Osteoblast (primary cell): Measurements from ENCODE around the gene PHF23. TPM values are rescaled to one million over a fixed set of nuclear protein-coding genes. Genes with fewer than 3 reads are reported as not detected.

Experiments
- DNase-seq: peaks from one replicate; pipeline ENCODE4 v3.0.0; 2011; ENCODE audit warnings: low spot score, mixed read lengths; ENCODE audit not compliant: insufficient read length; ENCODE audit errors: missing footprints
- H2AFZ ChIP-seq: 2 replicates; pipeline ENCODE4 v1.6.0; 2011; ENCODE audit warnings: mild to moderate bottlenecking, low read length
- H3K27ac ChIP-seq: 2 replicates; pipeline ENCODE4 v1.5.1; 2011; ENCODE audit warnings: mild to moderate bottlenecking, low read depth, low read length, moderate library complexity
- H3K27me3 ChIP-seq: 2 replicates; pipeline ENCODE4 v1.6.0; 2012; ENCODE audit warnings: mild to moderate bottlenecking, control low read depth, inconsistent platforms, low read length, moderate library complexity; ENCODE audit not compliant: insufficient read depth
- H3K36me3 ChIP-seq: 2 replicates; pipeline ENCODE4 v1.5.1; 2011; ENCODE audit warnings: mild to moderate bottlenecking, low read length, control low read depth, moderate library complexity; ENCODE audit not compliant: insufficient read depth
- H3K4me1 ChIP-seq: 2 replicates; pipeline ENCODE4 v1.5.1; 2011; ENCODE audit warnings: mild to moderate bottlenecking, low read length, control low read depth, moderate library complexity; ENCODE audit not compliant: insufficient read depth
- H3K4me2 ChIP-seq: 2 replicates; pipeline ENCODE4 v1.6.0; 2011; ENCODE audit warnings: mild to moderate bottlenecking, low read length; ENCODE audit not compliant: insufficient read depth
- H3K4me3 ChIP-seq: fragments of 200-600 bp; sonication (generic); 3 replicates; pipeline ENCODE4 v1.5.1; 2012; ENCODE audit warnings: mild to moderate bottlenecking, low read length, inconsistent platforms; ENCODE audit not compliant: insufficient read depth
- H3K79me2 ChIP-seq: 2 replicates; pipeline ENCODE4 v1.6.0; 2012; ENCODE audit warnings: mild to moderate bottlenecking, low read length, control low read depth, inconsistent platforms; ENCODE audit not compliant: insufficient read depth
- H3K9me3 ChIP-seq: 2 replicates; pipeline ENCODE4 v1.5.1; 2011; ENCODE audit warnings: low read depth, low read length, control low read depth
- H4K20me1 ChIP-seq: 2 replicates; pipeline ENCODE4 v1.6.0; 2012; ENCODE audit warnings: mild to moderate bottlenecking, low read length, control low read depth; ENCODE audit not compliant: insufficient read depth
- CTCF ChIP-seq: IDR thresholded peaks from 2 replicates; pipeline ENCODE4 v1.5.1; 2011; ENCODE audit warnings: mild to moderate bottlenecking, low read depth, low read length, moderate library complexity; ENCODE audit errors: extremely low read depth
- small RNA-seq: library from RNA; depleted of rRNA; stranded (forward); fragments of <200 nt; gene quantifications from one replicate; pipeline ENCODE3, GENCODE V24; 2012
- total RNA-seq: library from RNA; depleted of rRNA; stranded (reverse); fragments of >200 nt; gene quantifications from 2 replicates; pipeline ENCODE4 v1.2.3, GENCODE V29; 2012

Gene PHF23
- total RNA-seq, 1 donor: 53.2 TPM

GRCh38 chr17:7191069-7191468 lies 48.2 kb downstream of the PHF23 start:
- H3K4me3 ChIP-seq: no peak overlapping the region
- no peaks in the 10 kb centered on the region for H3K79me2 ChIP-seq
- peaks cover 2% of the 10 kb centered on the region for H4K20me1 ChIP-seq
- H3K4me2 ChIP-seq: no peak overlapping the region
- no peaks in the 10 kb centered on the region for H3K9me3 ChIP-seq
- TF ChIP-seq CTCF: no peak
- H3K4me1 ChIP-seq: no peaks in the 10 kb centered on the region
- peaks cover 41% of the 10 kb centered on the region for H3K36me3 ChIP-seq
- DNase-seq: peak; percentile 34
- no peak overlapping the region for H2AFZ ChIP-seq
- no peak overlapping the region for H3K27ac ChIP-seq
- H3K27me3 ChIP-seq: no peaks in the 10 kb centered on the region

GRCh38 chr17:7190276-7190917 lies 48.9 kb downstream of the PHF23 start:
- Histone ChIP-seq H2AFZ (no peak overlapping the region), H4K20me1 (peaks cover 2% of the 10 kb centered on the region), H3K4me2 (no peak overlapping the region), H3K9me3 (no peaks in the 10 kb centered on the region), H3K27me3 (no peaks in the 10 kb centered on the region), H3K27ac (no peak overlapping the region), H3K4me3 (no peak overlapping the region), H3K79me2 (no peaks in the 10 kb centered on the region), H3K36me3 (peaks cover 35% of the 10 kb centered on the region), H3K4me1 (no peaks in the 10 kb centered on the region)
- no peak for TF ChIP-seq CTCF
- DNase-seq: peak; percentile 62

GRCh38 chr17:7186241-7186640 lies 53.0 kb downstream of the PHF23 start:
- no peaks in the 10 kb centered on the region for H3K9me3 ChIP-seq
- H4K20me1 ChIP-seq: no peaks in the 10 kb centered on the region
- TF ChIP-seq CTCF: peak; percentile 19
- H2AFZ ChIP-seq: no peak overlapping the region
- H3K27ac ChIP-seq: no peak overlapping the region
- no peaks in the 10 kb centered on the region for H3K27me3 ChIP-seq
- H3K36me3 ChIP-seq: peaks cover 11% of the 10 kb centered on the region
- no peak overlapping the region for H3K4me2 ChIP-seq
- H3K4me3 ChIP-seq: no peak overlapping the region
- no peaks in the 10 kb centered on the region for H3K4me1 ChIP-seq
- DNase-seq: peak; percentile 92
- no peaks in the 10 kb centered on the region for H3K79me2 ChIP-seq

Small RNAs within 50 kb of the gene (small RNA-seq; reads per million reads assigned to genes)
- gene AC120057.4: not detected
- gene MIR324: 384 reads per million, percentile 98 among the genes with 10 or more reads in this experiment
- not detected for gene RF00019

Other genes starting within 250 kb of the PHF23 start
- gene ALOX12, start 243.4 kb downstream of the PHF23 start, total RNA-seq: not detected in 2 replicates
- gene RNASEK, start 226.8 kb downstream of the PHF23 start, total RNA-seq: 37.3 and 38.9 TPM in 2 replicates
- gene BCL6B, start 216.4 kb downstream of the PHF23 start, total RNA-seq: not detected in 2 replicates
- 1.2 and 1.4 TPM in 2 replicates for gene SLC16A13, start 203.4 kb downstream of the PHF23 start, total RNA-seq
- 0.29 and 0.36 TPM in 2 replicates for gene SLC16A11, start 195.4 kb downstream of the PHF23 start, total RNA-seq
- gene CLEC10A, start 159.2 kb downstream of the PHF23 start, total RNA-seq: not detected in 2 replicates
- gene ASGR2, start 124.6 kb downstream of the PHF23 start, total RNA-seq: under 0.01 TPM in 1 of 2 replicates, not detected in the other
- gene ASGR1, start 60.1 kb downstream of the PHF23 start, total RNA-seq: 0.88 and 1.1 TPM in 2 replicates
- gene DLG4, start 19.6 kb downstream of the PHF23 start, total RNA-seq: 10.1 and 11.8 TPM in 2 replicates
- 162 and 163 TPM in 2 replicates for gene ACADVL, start 19.5 kb downstream of the PHF23 start, total RNA-seq
- 106 and 123 TPM in 2 replicates for gene DVL2, start 4.9 kb downstream of the PHF23 start, total RNA-seq
- 396 and 422 TPM in 2 replicates for gene GABARAP, start 3.0 kb upstream of the PHF23 start, total RNA-seq
- gene CTDNEP1, start 12.3 kb upstream of the PHF23 start, total RNA-seq: 29.8 and 31.8 TPM in 2 replicates
- 21.7 and 26.2 TPM in 2 replicates for gene ELP5, start 12.8 kb upstream of the PHF23 start, total RNA-seq
- 0.36 and 1.8 TPM in 2 replicates for gene CLDN7, start 23.0 kb upstream of the PHF23 start, total RNA-seq
- gene SLC2A4, start 42.3 kb upstream of the PHF23 start, total RNA-seq: under 0.01 and 0.29 TPM in 2 replicates
- gene YBX2, start 55.2 kb upstream of the PHF23 start, total RNA-seq: under 0.01 TPM in 1 of 2 replicates, not detected in the other
- 436 and 491 TPM in 2 replicates for gene EIF5A, start 68.2 kb upstream of the PHF23 start, total RNA-seq
- 46.9 and 48.1 TPM in 2 replicates for gene GPS2, start 75.9 kb upstream of the PHF23 start, total RNA-seq
- 14.7 and 18.8 TPM in 2 replicates for gene NEURL4, start 89.9 kb upstream of the PHF23 start, total RNA-seq
- 0.59 TPM in 1 of 2 replicates, not detected in the other for gene ACAP1, start 97.1 kb upstream of the PHF23 start, total RNA-seq
- 11.5 and 11.9 TPM in 2 replicates for gene KCTD11, start 112.7 kb upstream of the PHF23 start, total RNA-seq
- gene TMEM95, start 115.7 kb upstream of the PHF23 start, total RNA-seq: not detected in 2 replicates
- gene TNK1, start 141.6 kb upstream of the PHF23 start, total RNA-seq: 0.36 TPM in 1 of 2 replicates, not detected in the other
- gene PLSCR3, start 155.1 kb upstream of the PHF23 start, total RNA-seq: 19.4 and 27.9 TPM in 2 replicates
- gene TMEM256, start 164.6 kb upstream of the PHF23 start, total RNA-seq: 59.4 and 84.6 TPM in 2 replicates
- gene NLGN2, start 168.4 kb upstream of the PHF23 start, total RNA-seq: 5.3 and 5.8 TPM in 2 replicates
- not detected in 2 replicates for gene SPEM1, start 180.9 kb upstream of the PHF23 start, total RNA-seq
- not detected in 2 replicates for gene SPEM2, start 186.2 kb upstream of the PHF23 start, total RNA-seq
- gene SPEM3, start 189.4 kb upstream of the PHF23 start, total RNA-seq: not detected in 2 replicates
- 1.2 and 1.8 TPM in 2 replicates for gene TMEM102, start 196.0 kb upstream of the PHF23 start, total RNA-seq
- gene FGF11, start 200.1 kb upstream of the PHF23 start, total RNA-seq: 0.29 and 0.36 TPM in 2 replicates
- 5.3 and 5.4 TPM in 2 replicates for gene CHRNB1, start 205.6 kb upstream of the PHF23 start, total RNA-seq
- gene ZBTB4, start 240.2 kb upstream of the PHF23 start, total RNA-seq: 36.2 and 36.5 TPM in 2 replicates
- not detected in 2 replicates for gene SLC35G6, start 242.0 kb upstream of the PHF23 start, total RNA-seq
- gene POLR2A, start 244.9 kb upstream of the PHF23 start, total RNA-seq: 95.9 and 101 TPM in 2 replicates